Activated naive CD8-positive, alpha-beta T cell treated with anti-CD3 and anti-CD28 coated beads for 36 hours (primary cell): ENCODE measurements around the gene HOXC10. TPM values are rescaled to one million over a fixed set of nuclear protein-coding genes. Genes with fewer than 3 reads are reported as not detected.

Experiments
- DNase-seq: peaks from one replicate; pipeline ENCODE4 v3.0.0; 2021
- H3K27ac Mint-ChIP-seq: one replicate; pipeline ENCODE4 v1.8.0; 2022; ENCODE audit warnings: mild to moderate bottlenecking, moderate library complexity, mixed read lengths
- H3K27me3 Mint-ChIP-seq: one replicate; pipeline ENCODE4 v1.8.0; 2022; ENCODE audit warnings: mild to moderate bottlenecking, mixed read lengths
- H3K36me3 Mint-ChIP-seq: one replicate; pipeline ENCODE4 v1.8.0; 2021; ENCODE audit warnings: mild to moderate bottlenecking, mixed read lengths
- H3K4me1 Mint-ChIP-seq: one replicate; pipeline ENCODE4 v1.8.0; 2021; ENCODE audit warnings: mixed read lengths
- H3K4me3 Mint-ChIP-seq: one replicate; pipeline ENCODE4 v1.8.0; 2022; ENCODE audit warnings: mild to moderate bottlenecking, moderate library complexity, mixed read lengths
- H3K9me3 Mint-ChIP-seq: one replicate; pipeline ENCODE4 v1.8.0; 2022; ENCODE audit warnings: mixed read lengths
- total RNA-seq, 2 experiments: library from RNA; stranded (reverse); gene quantifications; one replicate each; pipeline ENCODE4 v1.2.3, GENCODE V29; 2021

The HOXC10 gene
- total RNA-seq, 2 experiments from 2014 or later, result not detected

- peaks cover 97% of the 10 kb centered on the region for H3K27me3 Mint-ChIP-seq
- DNase-seq, result no peak
- no peaks in the 10 kb centered on the region for H3K36me3 Mint-ChIP-seq
- H3K4me3 Mint-ChIP-seq, result no peak overlapping the region
- H3K4me1 Mint-ChIP-seq, result peaks cover 29% of the 10 kb centered on the region
- no peak overlapping the region for H3K27ac Mint-ChIP-seq
- no peaks in the 10 kb centered on the region for H3K9me3 Mint-ChIP-seq
Measured at GRCh38 chr12:53986686-53987483, 1.9 kb downstream of the HOXC10 start.

- no peak overlapping the region for H3K27ac Mint-ChIP-seq
- peaks cover 29% of the 10 kb centered on the region for H3K4me1 Mint-ChIP-seq
Measured at GRCh38 chr12:53987787-53988230, 2.9 kb downstream of the HOXC10 start.

DNA sequence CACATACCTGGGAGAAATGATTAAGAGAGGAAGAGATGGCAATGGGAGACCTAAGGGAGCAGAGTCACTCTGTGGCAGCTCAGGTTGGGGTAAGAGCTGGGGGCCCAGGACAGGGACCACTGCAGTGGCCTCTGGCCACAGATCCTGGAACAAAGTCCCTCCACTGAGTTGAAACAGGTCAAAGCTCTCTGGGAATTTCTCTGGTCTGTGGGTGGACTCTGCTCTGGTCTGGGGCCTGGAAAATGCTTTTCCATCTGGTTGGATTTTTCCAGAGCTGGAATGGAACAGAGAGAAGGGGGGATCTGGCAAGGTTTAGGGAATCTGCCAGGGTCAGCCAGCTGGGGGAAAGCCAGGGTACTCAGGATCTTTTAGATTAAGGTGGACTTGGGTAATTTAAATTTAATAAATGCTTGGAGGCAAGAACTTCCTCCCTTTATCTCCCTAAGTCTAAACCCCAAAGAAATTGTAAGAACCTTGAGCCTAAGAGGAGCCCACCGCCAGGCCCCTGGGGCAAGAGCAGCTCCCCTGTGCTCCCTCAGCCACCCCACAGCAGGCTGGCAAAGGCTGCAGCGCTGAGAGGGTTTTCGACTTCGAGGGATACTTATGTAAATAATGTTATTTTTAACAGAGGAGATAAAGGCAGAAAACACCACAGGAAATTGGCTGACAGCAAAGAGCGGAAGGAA lies 3.7 kb downstream of the HOXC10 start:
- no peak overlapping the region for H3K4me3 Mint-ChIP-seq
- H3K9me3 Mint-ChIP-seq, result no peaks in the 10 kb centered on the region
- H3K27me3 Mint-ChIP-seq, result peaks cover 98% of the 10 kb centered on the region
- H3K4me1 Mint-ChIP-seq, result peaks cover 29% of the 10 kb centered on the region
- H3K27ac Mint-ChIP-seq, result no peak overlapping the region
- no peak for DNase-seq
- no peaks in the 10 kb centered on the region for H3K36me3 Mint-ChIP-seq

More at GRCh38 chr12:53987787-53988230, 2.9 kb downstream of the HOXC10 start:
- Mint-ChIP-seq H3K36me3 (no peaks in the 10 kb centered on the region), H3K9me3 (no peaks in the 10 kb centered on the region), H3K27me3 (peaks cover 98% of the 10 kb centered on the region), H3K4me3 (no peak overlapping the region)
- DNase-seq, result no peak

GRCh38 chr12:53989227-53990113 lies 4.5 kb downstream of the HOXC10 start:
- peaks cover 34% of the 10 kb centered on the region for H3K4me1 Mint-ChIP-seq
- DNase-seq, result no peak
- no peak overlapping the region for H3K4me3 Mint-ChIP-seq

GRCh38 chr12:53990311-53991076 lies 5.5 kb downstream of the HOXC10 start:
- no peak for DNase-seq
- Mint-ChIP-seq H3K27ac (no peak overlapping the region), H3K4me1 (peaks cover 34% of the 10 kb centered on the region), H3K9me3 (no peaks in the 10 kb centered on the region), H3K27me3 (peaks cover 100% of the 10 kb centered on the region), H3K4me3 (no peak overlapping the region), H3K36me3 (peaks cover 1% of the 10 kb centered on the region)

More at GRCh38 chr12:53989227-53990113, 4.5 kb downstream of the HOXC10 start:
- peaks cover 99% of the 10 kb centered on the region for H3K27me3 Mint-ChIP-seq
- H3K9me3 Mint-ChIP-seq, result no peaks in the 10 kb centered on the region
- H3K36me3 Mint-ChIP-seq, result peaks cover 1% of the 10 kb centered on the region
- no peak overlapping the region for H3K27ac Mint-ChIP-seq

DNA sequence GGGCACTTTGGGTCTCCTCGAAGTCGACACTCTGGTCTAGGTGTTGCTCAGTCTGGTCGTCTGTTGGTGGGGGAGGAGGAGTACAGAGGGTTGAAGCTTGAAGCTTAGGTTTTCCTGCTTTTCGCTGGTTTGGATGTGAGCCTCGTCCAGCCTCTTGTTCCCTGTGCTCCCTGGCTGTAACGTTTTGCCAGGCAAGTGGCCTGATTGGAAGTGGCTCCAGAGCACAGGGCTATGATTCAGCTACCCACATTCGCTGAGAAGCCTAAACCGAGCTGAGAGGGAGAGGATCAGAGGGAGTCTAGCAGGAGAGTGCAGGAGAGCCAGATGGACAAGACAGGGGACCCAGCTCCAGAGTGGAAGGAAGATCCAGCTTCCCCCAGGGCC lies 6.1 kb downstream of the HOXC10 start:
- no peak for DNase-seq
- H3K27me3 Mint-ChIP-seq, result peaks cover 100% of the 10 kb centered on the region
- H3K27ac Mint-ChIP-seq, result no peak overlapping the region
- H3K4me3 Mint-ChIP-seq, result no peak overlapping the region
- peaks cover 35% of the 10 kb centered on the region for H3K4me1 Mint-ChIP-seq
- H3K36me3 Mint-ChIP-seq, result peaks cover 3% of the 10 kb centered on the region
- H3K9me3 Mint-ChIP-seq, result no peaks in the 10 kb centered on the region

DNA sequence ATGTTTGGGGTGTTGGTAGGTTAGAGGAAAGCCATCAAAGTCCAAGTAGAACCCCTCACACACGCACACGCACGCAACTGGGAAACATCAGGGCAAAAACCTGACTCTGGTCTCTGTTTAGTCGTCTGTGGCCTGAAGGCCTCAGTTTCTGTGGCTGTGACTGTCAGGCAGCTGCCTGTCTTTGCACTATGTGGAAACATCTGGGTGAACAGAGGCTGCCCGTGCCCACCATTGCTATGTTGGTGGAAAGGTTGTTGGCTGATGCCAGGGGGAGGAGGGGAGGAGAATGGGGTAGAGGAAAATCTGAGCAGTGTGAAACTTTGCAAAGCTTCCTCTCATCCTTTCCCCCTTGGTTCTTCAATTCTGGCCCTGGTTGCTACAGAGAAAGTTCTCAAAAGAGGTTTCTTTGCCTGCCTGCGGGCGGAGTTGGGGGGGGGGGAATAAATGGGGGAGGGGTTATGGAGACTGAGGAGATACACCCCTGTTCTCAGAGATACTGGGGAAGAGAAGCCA lies 7.5 kb downstream of the HOXC10 start:
- no peak overlapping the region for H3K27ac Mint-ChIP-seq
- H3K4me1 Mint-ChIP-seq, result peaks cover 39% of the 10 kb centered on the region
- peaks cover 98% of the 10 kb centered on the region for H3K27me3 Mint-ChIP-seq
- H3K36me3 Mint-ChIP-seq, result peaks cover 3% of the 10 kb centered on the region
- H3K4me3 Mint-ChIP-seq, result no peak overlapping the region
- DNase-seq, result no peak
- no peaks in the 10 kb centered on the region for H3K9me3 Mint-ChIP-seq

DNA sequence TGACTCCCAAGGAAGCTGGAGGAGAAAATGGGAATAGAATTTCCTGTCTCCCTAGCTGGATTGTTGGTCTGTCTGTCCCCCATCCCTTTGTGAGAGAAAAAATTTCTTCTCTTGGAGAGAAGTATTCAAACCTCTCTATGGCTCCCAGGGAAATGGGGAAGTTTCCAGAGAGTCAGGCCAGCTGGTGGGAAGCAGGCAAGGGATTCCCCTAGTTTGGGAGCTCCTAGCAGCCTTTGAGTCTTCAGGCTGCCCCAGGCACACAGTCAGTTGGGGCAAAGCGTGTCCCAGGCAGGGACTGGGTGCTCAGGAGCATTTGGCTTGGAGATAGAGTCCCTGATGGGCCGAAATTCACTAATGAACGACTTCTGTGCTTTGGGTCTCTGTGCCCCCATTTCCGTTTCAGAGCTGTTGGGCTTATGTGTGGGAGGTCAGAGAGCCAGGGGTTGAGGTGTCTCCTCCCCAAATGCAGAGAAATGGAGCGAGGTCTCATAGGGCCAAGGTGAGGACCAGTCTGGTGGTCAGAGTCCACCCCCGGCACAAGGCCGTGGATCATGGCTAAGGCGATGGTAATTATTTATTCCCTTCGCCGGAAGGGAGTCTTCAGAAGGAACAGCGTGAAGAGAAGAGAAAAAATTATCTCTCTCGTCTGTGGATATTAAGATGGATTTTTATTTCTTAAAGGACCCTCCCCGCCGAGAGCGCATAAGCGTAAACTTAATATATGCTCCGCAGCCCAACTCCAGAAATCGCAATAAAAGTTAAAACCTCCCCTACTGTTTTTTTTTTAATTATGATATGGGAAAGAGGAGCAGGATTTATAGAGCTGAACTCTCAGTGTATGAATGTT lies 8.4 kb downstream of the HOXC10 start:
- H3K4me1 Mint-ChIP-seq, result peaks cover 45% of the 10 kb centered on the region
- H3K27me3 Mint-ChIP-seq, result peaks cover 98% of the 10 kb centered on the region
- H3K9me3 Mint-ChIP-seq, result no peaks in the 10 kb centered on the region
- H3K27ac Mint-ChIP-seq, result no peak overlapping the region
- peak overlapping the region; percentile 29 for H3K4me3 Mint-ChIP-seq
- no peak for DNase-seq
- H3K36me3 Mint-ChIP-seq, result peaks cover 3% of the 10 kb centered on the region

DNA sequence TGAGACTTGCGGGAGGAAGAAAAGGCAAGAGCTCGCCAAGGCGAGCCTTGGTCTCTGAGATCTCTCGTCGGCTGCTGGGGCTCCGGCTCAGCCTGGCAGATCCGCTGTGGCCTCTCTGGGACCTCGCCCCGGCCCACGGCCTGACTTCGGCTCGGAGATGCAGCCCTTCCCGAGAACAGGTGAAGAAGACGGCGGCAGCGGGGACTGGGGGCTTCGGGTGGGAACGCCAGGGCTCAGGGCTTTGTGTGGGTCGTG lies 9.0 kb downstream of the HOXC10 start:
- no peak for DNase-seq
- Mint-ChIP-seq H3K36me3 (peaks cover 3% of the 10 kb centered on the region), H3K27ac (no peak overlapping the region), H3K4me1 (peaks cover 48% of the 10 kb centered on the region), H3K27me3 (peaks cover 98% of the 10 kb centered on the region), H3K4me3 (peak overlapping the region; percentile 29), H3K9me3 (no peaks in the 10 kb centered on the region)

- H3K4me3 Mint-ChIP-seq, result peak overlapping the region; percentile 58
- H3K9me3 Mint-ChIP-seq, result no peaks in the 10 kb centered on the region
- peaks cover 43% of the 10 kb centered on the region for H3K4me1 Mint-ChIP-seq
- no peak overlapping the region for H3K27ac Mint-ChIP-seq
- peaks cover 3% of the 10 kb centered on the region for H3K36me3 Mint-ChIP-seq
- peaks cover 98% of the 10 kb centered on the region for H3K27me3 Mint-ChIP-seq
- no peak for DNase-seq
Measured at GRCh38 chr12:53994264-53995001, 9.5 kb downstream of the HOXC10 start.

- Mint-ChIP-seq H3K9me3 (no peaks in the 10 kb centered on the region), H3K27me3 (peaks cover 98% of the 10 kb centered on the region), H3K4me3 (peak overlapping the region; percentile 58), H3K4me1 (peaks cover 38% of the 10 kb centered on the region), H3K36me3 (peaks cover 3% of the 10 kb centered on the region), H3K27ac (no peak overlapping the region)
- DNase-seq, result no peak
Measured at GRCh38 chr12:53995002-53995377, 10.0 kb downstream of the HOXC10 start.

DNA sequence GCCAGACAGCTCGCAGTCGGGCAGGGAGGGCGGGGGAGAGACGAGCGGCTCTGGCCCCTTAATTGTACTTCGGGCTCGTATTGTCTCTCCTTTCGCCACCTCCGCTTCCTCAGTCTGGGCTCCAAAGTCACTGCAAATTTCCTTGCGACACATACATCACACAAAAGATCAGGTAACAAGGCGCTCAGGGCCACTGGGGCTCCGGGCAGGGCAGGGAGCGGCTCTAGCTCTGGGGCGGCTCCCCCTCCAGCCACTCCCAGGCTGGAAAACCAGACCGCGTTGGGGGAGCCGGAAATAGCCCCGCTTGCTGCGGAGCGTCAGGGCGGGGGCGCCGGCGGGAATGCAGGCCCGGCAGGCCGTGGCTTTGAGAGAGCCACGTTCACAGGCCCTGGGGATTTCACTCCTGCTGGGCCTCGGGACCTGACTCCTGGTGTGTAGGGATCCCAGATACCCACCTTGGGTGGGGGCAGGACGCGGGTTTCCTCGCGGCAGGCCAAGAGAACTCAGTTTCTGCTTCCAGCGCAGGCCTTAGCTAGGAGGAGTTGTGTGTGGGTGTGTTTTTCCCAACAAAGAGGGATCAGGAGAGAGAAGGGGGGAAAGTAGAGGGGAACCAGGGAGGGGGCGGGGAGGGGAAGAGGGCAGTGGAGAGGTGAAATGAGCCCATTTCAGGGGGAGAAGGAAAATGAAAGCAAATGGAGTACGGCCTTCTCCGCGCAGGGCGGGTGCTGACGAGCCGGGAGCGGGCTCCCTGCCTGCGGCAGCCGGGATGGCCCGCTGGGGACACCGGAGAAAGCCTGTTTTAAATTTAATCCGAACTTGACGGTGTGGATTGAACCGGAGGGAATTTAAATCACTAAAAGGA lies 10.7 kb downstream of the HOXC10 start:
- no peak for DNase-seq
- Mint-ChIP-seq H3K4me3 (peak overlapping the region; percentile 76), H3K27me3 (peaks cover 98% of the 10 kb centered on the region), H3K27ac (no peak overlapping the region), H3K9me3 (no peaks in the 10 kb centered on the region), H3K4me1 (peaks cover 34% of the 10 kb centered on the region), H3K36me3 (peaks cover 3% of the 10 kb centered on the region)
